DMS53 (cell line): ENCODE data around the gene SREK1IP1.
A peak's percentile ranks its signal among the peaks of the same experiment; 100 is the strongest.

Experiments used
- DNase-seq: peaks from one replicate; lab custom pipeline; 2025; lab: John Stamatoyannopoulos, UW

SREK1IP1 gene

DNA sequence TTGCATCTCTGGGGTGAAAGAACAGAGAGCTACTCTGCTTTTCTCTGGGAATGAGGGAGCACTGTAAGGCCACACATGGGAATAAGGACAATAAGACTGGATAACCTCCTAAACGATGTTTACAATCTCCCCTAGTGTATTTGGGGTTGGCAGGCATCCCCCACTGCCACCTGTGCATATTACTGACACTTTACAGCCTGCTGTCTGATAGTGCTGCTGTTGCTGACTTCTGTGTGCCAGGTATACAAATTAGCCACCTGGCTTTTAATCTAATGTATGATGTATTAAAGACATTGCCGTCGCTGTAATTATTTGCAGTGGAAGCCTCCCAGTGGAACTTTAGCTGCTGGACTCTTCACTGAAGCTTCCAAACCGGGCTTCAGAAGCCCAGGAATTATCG, 82.6 kb downstream of the SREK1IP1 start:
- DNase-seq, result no peak

DNA sequence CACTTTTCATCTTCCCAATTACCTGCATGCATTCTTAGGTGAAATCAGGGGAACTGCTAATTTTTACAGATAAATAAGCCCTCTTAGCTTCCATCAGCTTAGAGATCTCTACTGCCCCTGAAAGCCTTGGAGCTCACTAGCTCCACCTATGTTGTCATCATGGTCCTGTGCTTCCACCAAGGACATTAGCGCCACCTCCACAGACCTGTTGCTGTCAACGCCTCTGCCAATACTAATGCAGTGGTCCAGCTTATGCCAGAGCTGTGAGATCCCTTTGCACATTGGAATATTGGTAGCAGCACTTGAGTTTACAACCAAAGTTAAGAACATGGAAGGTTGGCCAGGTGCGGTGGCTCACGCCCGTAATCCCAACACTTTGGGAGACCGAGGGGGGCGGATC, 85.9 kb downstream of the SREK1IP1 start:
- peak; percentile 40 for DNase-seq

DNA sequence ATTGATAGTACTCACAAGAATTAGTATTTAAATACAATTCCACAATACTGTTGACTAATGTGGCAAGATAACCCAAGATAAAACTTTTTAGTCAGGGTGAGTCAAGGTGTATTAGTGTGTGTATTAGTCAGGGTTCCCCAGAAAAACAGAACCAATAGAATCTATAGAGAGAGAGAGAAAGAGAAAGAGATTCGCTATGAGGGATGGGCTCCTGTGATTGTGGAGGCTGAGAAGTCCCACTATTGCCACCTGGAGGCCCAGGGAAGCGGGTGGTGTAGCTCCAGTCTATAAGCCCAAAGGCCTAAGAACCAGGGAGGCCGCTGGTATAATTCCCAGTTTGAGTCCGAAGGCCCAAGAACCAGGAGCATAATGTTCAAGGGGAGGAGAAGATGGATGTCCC, 88.2 kb downstream of the SREK1IP1 start:
- peak; percentile 53 for DNase-seq

DNA sequence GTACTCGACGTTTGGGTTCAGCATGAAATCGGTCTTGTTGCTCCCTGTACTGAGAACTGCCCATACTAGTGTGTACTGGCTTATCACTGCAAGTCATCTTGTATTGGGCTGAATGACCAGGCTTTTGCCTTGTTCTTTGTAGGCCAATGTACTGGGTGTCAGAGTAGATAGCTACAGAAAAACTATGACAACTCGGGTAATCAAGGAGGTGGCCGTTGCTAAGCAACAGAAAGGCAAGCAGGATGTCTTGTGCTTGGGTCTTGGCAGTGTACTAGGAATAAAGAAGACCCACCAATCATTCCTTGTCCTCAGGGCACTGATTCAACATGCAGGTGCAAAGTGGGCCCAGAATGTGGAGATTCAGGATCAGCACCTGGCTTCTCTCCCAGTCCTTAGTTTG, 90.1 kb downstream of the SREK1IP1 start:
- no peak for DNase-seq

DNA sequence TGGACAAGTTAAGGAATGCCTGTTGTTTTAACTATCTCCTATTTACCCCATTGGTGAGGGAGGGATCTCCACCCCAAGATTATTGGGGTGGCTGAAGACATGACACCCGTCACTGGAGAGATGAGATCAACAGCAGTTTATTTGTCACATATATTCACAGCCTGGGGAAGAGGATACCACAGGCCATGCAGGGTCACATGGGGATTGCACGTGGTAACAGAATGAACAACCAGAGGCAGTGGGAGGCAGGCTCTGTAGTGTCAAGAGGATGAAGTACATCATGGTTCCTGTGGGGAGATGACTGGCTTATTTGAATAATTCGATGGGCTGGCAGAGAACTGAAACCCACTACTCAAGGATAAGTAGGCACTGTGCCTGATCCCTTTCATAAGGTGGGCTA, 96.8 kb downstream of the SREK1IP1 start:
- DNase-seq, result no peak

DNA sequence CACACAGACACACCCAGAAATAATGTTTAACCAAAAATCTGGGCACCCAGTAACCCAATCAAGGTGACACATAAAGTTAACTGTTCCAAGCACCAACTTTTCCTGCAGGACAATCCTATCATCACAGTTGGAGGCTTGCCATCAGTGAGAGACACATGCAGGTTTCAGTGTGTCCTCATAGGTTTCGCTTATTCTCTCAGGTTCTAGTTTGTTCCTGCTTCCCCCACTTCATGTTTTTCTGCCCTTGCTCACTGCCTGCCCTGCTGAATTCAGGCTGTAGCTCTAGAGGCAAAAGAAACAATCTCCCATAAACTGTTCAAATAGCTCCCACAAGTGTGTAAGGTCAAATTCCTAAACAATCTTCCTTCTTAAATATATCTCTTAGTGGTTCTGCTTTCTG, 98.2 kb downstream of the SREK1IP1 start:
- no peak for DNase-seq
